SH-SY5Y (cell line): Measurements from ENCODE around the gene TPMT.

Experiments used
- GATA2 ChIP-seq: IDR thresholded peaks from 2 replicates; pipeline ENCODE4 v1.6.1; 2011; ENCODE audit warnings: mild to moderate bottlenecking, low read depth, low read length
- GATA3 ChIP-seq: IDR thresholded peaks from 2 replicates; pipeline ENCODE4 v1.6.1; 2011; ENCODE audit warnings: low read depth, mild to moderate bottlenecking, low read length, moderate library complexity

Gene TPMT

GRCh38 chr6:18168264-18168663 lies 13.4 kb upstream of the TPMT start:
- no peak for TF ChIP-seq GATA3
- no peak for TF ChIP-seq GATA2

GRCh38 chr6:18166312-18167036 lies 11.6 kb upstream of the TPMT start:
- TF ChIP-seq GATA2: no peak
- no peak for TF ChIP-seq GATA3

DNA sequence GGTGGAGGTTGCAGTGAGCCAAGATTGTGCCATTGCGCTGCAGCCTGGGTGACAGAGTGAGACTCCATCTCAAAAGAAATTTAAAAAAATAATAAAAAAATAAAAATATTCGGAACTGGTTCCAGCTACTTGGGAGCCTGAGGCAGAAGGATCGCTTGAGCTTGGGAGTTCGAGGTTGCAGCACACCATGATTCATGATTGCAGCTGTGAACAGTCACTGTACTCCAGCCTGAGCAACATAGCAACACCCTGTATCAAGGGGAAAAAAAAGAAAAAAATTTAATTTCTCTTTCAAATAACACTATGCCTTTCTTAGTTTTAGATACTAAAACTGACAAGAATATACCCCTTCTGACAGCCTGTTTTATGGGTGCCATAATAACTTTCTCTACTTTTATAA lies 10.9 kb upstream of the TPMT start:
- TF ChIP-seq GATA2 (no peak), GATA3 (no peak)

GRCh38 chr6:18162401-18162800 lies 7.5 kb upstream of the TPMT start:
- no peak for TF ChIP-seq GATA2
- no peak for TF ChIP-seq GATA3

DNA sequence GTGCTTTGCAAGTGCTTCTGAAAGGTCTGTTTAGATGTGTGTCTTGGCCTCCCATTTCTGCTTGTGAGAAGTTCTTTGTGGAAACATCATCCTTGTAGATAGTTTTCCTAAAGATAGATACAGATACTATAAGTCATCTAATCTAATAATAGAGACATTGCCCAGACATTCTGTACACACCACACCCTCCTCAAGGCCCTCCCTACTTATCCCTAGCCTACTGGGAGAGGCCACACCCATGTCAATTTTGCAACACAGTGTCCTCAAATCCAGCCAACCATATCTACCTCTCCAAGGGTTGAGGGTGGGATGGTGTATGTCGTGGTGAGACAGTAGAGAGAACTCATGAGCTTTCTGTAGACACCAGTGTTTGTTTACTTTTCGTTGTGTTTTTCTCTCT lies 6.6 kb upstream of the TPMT start:
- TF ChIP-seq GATA2 (no peak), GATA3 (no peak)

DNA sequence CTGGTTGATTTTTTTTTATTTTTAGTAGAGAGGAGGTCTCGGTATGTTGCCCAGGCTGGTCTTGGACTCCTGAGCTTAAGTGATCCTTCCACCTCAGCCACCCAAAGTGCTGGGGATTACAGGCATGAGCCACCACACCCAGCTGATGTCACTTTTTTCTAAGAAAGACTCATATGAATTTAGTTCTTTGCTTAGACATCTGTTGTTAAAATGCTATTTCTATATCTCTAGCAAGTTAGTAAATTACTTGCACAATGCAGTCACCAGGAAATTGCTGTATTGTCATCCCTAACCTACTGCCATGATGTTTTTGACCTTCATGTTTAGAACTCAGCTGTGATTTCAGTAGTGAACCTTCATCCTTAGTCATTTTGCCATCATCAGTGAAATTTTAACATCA lies 6.0 kb upstream of the TPMT start:
- TF ChIP-seq GATA2: no peak
- no peak for TF ChIP-seq GATA3

DNA sequence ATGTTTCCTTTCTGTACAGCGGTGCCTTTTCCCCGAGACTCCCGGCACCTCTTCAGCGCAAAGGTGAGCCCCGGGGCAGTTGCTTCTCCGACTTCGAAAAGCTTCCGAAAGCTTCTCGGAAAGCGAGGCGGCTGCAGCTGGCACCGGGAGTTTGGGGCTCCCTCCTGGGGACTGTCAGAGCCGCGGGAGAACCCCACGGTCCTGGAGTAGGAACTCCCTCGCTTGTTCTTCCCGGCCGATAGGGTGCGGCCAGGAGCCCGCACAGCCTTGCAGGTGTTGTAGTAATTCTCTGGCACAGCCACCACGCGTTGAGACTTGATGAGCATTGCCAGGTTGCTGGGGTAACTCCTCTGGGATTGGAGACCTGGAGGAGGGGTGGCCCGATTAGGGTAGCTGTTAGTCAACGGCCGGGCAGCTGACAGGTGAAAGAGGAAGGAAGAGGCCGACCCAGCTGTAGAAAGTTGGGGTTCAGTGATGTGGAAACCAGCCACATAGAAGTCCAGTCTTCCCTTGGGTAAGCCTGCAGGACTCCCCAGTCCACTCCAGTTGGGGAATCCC lies 1.1 kb upstream of the TPMT start:
- TF ChIP-seq GATA2: no peak
- TF ChIP-seq GATA3: no peak

DNA sequence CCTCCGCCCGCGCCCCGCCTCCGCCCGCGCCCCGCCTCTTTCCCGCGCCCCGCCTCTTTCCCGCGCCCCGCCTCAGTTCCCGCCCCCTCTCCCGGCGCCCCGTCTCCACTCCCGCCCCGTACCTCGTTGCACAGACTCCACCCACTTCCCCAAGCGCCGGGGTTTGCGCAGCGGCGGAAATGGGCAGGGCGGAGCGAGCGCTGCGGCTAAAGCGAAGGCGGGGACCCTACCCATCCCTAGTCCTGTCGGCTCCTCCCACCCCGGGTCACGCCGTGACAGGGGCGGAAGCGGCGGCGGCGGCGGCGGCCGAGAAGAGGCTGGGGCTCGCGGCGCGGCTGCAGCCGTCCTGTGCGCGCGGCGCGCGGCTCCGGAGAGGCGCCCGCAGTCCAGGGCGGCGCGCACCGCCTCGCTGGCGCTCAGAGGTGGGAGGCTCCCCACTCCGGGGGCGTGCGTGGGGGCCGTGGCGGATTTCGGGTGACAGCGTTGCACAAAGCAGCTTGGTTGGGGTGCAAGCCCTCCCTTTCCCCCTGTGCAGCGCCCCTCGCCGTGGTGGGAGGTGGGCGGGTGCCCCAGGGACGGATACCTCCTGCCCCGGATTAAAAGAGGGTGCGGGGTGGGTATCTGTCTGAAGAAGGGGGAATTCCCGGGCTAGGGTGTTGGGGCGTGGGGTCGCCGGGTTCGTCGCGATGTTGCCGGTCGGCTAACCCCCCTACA lies 430 bp upstream of the TPMT start, which contains the start of gene KDM1B:
TSS of gene KDM1B (plus strand) at position 273 of the 714 bp plus-strand sequence. CDS start 4,474 bp downstream, outside the sequence.
- TF ChIP-seq GATA3 (no peak), GATA2 (no peak)

- no peak for TF ChIP-seq GATA3
- TF ChIP-seq GATA2: no peak
Observed at GRCh38 chr6:18153311-18153703, 1.6 kb downstream of the TPMT start.

- TF ChIP-seq GATA2 (no peak), GATA3 (no peak)
Observed at GRCh38 chr6:18151801-18152200, 3.1 kb downstream of the TPMT start.

DNA sequence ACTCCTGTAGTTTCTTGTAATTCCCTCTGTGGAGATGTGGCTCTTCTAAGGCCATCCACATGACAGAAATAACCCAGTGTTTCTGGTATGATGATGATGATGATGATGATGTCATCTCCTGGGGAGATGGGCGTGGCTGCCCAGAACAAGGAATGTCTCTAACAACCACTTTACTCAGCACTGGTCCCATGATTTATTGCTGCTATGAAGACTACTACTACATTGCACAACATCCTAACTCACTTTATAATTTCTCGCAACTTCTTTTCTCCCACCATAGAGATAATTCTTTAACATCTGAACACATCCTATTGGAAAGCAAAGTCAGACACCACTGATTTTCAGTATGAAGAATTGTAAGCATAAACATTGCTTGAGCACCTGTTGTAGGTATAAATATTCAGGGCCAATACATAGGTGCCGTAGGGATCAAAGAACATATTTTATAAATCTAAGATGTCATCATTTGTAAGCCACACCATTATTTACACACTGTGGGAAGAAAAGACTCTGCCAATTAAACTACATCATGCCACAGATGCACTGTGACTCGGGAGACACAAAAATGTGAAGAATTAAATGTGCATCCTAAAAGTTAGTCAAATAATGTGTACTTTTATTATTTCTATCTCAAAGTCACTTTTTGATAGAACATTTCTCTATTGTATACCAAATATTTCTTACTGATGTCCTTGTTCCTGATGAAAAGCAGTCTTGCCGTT lies 6.4 kb downstream of the TPMT start:
- TF ChIP-seq GATA3: no peak
- no peak for TF ChIP-seq GATA2

DNA sequence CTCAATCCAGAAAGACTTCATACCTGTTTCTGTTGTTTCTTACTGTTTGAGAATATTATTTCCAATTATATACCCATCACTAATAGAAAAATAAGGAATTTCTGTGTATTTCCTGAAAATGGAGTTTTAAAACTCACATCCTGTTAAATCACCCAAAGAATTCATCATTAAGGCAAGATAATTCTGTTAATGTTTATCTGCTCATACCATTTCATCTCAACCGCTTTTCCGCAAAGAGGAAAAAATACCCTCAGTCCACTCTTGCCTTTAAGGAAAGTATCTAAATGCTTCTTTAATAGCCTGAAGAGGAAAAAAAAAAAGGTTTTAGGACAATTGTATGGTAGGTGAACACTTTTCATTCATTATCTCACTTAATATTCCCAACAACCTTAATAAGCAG lies 7.3 kb downstream of the TPMT start:
- TF ChIP-seq GATA2 (no peak), GATA3 (no peak)

DNA sequence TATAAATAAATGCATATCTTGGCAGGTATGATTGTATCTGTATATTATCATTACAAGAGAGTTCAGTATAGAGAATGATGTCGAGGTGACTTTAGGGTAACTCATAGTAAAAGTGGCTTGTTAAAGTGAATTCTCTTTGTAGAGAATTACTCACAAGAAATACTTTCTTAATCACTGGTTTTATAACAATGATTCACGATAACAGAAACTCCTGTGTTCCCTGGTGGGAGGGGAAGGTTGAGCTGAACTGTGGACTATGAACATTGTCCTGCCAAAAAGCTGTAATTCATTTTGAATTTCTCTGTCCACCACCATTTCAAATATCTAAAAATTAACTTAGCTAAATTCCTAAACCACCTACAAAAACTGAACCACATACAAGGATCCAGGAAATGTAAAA lies 7.7 kb downstream of the TPMT start:
- TF ChIP-seq GATA2 (no peak), GATA3 (no peak)

DNA sequence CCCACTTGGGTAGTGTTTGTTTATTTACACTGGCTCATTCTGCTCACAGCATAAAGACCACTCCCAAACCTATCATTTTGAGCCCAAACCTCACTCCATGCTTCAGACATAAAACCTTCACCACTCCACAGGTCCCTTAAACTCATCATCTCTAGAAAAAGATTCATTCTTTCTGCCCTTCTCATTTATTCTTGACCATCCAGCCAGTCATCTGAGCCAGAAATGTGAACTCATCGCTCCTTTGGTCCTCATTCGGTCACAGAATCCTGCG lies 12.4 kb downstream of the TPMT start:
- TF ChIP-seq GATA3: no peak
- no peak for TF ChIP-seq GATA2
